Hippocampal formation (tissue), 2 donors: ENCODE results near the gene C2orf69.
"Not testable (repeated sequence)": the region's sequence is repeated elsewhere in the genome, so short reads cannot be mapped to it uniquely, and the experiment has no call there.

Experiments
- DNase-seq, 2 donors: peaks; one replicate each; lab custom pipeline; 2025; lab: John Stamatoyannopoulos, UW

Gene C2orf69

GRCh38 chr2:199911052-199911876 lies at the start of gene C2orf69:
Gene C2orf69, plus strand, starts transcription at chr2:199911293. Its CDS starts 146 bp downstream, at chr2:199911439.
- DNase-seq, result peak; percentile 94 to 98

DNA sequence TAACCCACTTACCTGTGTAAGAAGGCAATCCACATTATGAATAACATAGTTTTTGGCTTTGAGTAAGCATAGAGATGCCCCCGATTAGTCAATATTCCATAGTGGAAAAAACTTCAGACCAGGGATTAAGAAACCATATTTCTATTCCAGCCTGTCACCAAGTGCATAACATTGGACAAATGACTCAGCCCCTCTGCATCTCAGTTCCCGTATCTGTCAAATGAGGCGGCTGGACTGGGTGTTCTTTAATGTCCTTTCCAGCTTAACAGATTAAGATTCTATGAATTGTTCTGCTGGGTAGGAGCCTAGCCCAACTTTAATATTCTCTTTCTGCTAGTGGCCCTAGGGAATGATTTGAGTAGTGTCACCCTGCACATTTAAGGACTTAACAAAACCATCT lies 48.3 kb upstream of the C2orf69 start:
- DNase-seq, result no peak

DNA sequence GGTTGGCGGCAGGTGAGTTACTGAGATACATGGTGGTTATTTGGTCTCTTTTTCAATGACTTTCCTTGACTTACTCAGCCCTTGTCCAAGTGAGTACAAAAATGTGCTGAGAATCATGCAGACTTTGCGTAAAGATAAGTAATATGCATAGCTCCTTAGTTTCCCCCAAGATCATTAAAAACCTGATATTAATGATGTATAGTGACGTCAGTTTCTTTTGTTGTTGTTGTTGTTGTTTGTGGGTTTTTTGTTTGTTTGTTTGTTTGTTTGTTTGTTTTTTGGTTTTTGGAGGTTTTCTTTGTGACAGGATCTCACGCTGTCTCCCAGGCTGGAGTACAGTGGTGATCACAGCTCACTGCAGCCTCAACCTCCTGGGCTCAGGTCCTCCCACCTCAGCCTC lies 45.2 kb upstream of the C2orf69 start:
- DNase-seq, result no peak

DNA sequence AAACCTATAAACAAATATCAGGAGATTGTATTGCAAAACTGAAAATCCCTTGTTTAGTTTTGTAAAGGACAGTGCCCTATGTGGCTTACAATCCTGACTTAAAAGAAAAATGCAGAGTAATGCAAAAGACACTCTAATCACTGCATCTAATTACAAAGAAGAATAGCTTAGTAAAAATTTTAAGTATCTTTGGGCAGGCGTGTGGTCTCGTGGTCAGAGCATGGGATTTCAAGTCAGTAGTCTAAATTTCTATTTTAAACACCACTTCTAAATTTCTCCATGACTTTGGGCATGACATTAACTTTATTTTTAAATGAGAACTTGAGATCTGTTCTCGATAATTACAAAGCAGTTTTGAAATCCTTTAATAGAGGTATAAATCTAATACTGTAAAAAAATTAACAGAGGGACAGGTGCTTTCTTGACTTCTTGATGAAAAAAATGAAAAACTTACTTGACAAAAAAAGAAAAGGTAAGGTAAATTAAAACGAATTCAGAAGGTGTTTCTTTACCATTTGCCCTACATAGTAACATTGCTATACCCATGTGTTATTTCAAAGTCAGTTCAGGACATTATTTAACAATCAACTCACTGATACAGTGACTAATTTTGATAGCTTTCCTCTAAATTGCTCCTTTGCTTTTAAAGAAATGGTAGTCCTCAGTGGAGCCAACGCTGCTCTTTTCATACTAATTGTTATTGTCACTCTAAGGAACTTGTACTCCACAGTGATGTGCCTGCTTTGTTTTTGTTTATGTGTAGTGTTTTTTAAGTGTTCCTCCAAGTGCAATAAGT lies 42.5 kb upstream of the C2orf69 start:
- no peak for DNase-seq

- DNase-seq, result no peak
Observed at GRCh38 chr2:199869227-199869541, 41.9 kb upstream of the C2orf69 start.

DNA sequence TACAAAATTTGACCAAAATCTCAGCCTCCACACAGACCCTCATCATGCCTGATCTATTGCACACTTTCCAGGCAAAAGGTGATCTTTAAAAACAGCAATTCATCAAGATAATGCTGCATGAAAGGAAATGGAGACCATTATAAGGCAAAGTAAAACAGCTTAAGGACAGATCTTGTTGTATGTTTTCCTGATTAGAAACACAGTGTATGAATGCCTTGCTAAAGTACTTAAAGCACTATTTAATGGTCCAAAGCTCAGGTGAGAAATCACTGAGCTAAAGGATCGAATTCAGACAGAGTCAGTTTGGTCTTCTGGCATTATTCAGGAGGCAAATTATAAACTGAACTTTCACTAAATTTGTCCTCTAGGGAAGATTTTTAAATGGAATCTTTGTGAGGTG lies 41.4 kb upstream of the C2orf69 start:
- no peak for DNase-seq

DNA sequence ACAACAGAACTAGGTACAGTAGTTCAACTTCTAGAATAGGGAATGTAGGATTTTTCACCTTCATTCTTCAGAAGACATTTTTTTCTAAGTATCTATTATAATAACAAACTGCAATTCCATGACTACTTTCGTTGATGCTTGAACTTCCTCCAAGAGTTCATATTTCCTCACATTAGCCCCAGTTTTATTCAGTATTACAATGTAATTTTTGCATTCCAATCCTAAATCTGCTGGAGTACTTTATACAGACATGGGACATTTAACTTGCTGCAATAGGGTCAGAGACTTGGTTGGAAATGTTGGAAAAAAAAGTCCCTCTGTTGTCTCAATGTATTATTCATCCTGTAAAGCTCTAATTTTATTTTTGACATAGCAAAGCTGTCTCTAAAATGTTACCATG lies 40.5 kb upstream of the C2orf69 start:
- DNase-seq, result no peak

DNA sequence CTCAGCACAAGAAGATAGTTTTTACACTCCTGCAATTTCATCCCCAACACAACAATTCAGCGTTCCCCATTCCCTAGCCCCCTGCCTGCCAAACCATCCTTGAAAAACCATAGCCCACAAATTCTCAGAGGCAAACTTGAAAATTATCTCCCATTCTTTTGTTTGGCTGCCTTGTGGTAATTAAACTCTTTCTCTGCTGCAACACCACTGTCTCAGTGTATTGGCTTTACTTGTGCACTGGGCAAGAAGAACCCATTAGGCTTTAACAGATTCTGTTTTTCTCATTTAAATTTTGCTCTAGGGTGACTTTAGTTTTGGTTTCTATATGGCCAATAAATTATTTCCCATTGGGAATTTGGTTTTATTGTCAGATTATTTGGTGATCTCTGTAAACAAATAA lies 36.9 kb upstream of the C2orf69 start:
- no peak for DNase-seq

- no peak for DNase-seq
Observed at GRCh38 chr2:199875400-199875799, 35.7 kb upstream of the C2orf69 start.

DNA sequence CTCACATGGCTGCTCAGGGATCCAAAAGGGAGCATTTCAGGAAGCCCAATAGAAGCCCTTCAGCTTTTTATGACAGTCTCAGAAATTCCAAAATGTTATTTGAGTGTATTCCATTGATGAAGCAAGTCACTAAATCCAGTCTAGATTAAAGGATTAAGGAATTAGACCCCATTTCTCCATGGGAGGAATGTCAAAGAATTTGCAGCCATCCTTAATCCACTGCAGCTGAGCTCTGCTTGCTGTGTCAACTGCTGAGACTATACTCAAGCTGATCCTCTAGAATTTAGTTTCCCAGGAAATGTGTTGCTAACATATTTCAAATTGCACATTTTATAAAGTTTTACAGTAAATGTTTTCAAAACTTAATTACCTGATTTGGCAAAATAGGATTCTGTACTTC lies 28.4 kb upstream of the C2orf69 start:
- no peak for DNase-seq

GRCh38 chr2:199883474-199884212 lies 27.4 kb upstream of the C2orf69 start:
- no peak for DNase-seq

GRCh38 chr2:199895406-199895805 lies 15.7 kb upstream of the C2orf69 start:
- DNase-seq, result no peak

DNA sequence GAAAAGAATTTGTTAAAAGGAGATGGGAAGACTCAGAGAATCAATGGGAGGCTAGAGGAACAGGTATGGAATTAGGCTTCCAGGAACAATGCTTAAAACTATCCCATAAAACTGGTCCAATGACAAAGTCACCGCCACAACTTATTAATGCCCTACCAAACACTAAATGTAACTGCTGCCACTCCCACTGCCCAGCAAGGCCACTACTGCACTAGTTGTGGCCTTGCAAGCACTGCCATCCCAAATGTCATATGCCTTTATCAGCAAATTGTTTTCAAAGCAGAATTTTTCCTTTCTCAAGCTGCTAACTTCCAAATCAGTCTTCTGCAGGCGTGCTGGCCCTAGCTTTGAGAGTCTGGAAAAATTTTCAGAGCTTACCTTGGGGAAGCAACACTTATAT lies 14.5 kb upstream of the C2orf69 start:
- no peak for DNase-seq

GRCh38 chr2:199901942-199902341 lies 9.2 kb upstream of the C2orf69 start:
- DNase-seq, result no peak

DNA sequence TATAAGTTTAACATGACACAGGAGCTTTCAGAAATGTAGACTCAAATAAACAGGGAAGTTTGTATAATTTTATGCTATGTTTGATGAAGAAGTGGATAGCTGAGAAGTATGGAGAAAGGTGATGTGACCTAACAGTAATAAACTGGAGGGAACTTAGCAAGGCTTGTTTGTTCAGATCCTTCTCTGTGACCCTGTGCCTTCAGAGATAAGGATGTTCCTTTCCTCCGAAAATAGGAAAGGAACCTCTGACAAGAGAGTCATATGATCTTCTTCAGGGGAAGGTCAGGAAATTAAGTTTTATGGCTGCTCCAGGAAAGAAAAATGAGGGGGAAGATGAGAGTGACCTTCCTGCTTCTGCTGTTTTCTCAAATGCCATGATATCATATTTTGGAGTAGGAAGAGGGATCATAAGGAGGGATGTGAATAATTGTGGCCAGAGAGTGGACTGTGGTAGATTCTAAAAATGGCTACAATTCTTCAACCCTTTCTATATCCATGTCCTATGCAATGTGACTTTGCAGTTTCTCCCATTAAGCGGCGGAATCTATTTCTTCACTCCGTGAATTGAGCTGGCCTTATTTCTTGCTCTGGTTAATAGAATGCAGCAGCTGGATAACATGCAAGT lies 8.5 kb upstream of the C2orf69 start:
- no peak for DNase-seq

DNA sequence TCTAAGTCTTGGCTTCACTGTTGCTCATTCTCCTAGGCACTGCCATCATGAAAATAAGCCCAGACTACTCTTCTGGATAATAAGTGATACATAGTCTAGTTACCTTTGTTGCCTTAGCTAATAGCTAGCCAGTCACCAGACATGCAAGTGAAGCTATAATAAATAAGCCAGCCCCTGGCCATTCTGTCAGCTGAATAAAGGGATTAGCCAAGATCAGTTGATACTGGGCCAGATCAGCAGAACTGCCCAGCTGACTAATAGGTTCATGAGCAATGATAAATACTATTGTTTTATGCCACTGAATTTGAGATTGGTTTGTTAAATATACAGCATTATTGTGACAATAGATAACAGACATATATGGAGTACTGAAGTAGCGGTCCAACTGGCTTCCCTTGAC lies 8.0 kb upstream of the C2orf69 start:
- DNase-seq, result no peak

GRCh38 chr2:199907008-199907714 lies 3.9 kb upstream of the C2orf69 start:
- no peak for DNase-seq

GRCh38 chr2:199910338-199911051 lies 598 bp upstream of the C2orf69 start:
- no peak for DNase-seq

DNA sequence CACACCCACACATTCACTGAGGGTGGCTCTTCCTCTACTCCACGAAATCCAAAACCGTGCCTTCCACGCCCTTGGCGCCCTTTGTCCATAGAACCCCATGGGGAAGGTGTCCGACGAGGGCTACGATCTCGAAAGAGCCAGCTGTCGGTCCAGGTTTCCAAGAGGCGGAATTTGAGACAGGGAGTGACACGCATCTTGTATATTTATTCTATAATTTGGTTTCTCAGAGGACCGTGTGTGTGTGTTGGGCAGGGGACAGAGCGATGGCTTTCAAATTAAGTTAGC lies 726 bp downstream of the C2orf69 start:
- no peak for DNase-seq

GRCh38 chr2:199912553-199913114 lies 1.5 kb downstream of the C2orf69 start:
- not testable (repeated sequence) for DNase-seq
